NCI-H2171 treated with DMSO at 0.1 percent for 48 hours (cell line): ENCODE measurements around the gene TTR.

Experiments used
- DNase-seq: peaks from one replicate; lab custom pipeline; 2025; lab: John Stamatoyannopoulos, UW

TTR gene

GRCh38 chr18:31616586-31616985, 24.9 kb downstream of the TTR start:
- DNase-seq, result no peak

DNA sequence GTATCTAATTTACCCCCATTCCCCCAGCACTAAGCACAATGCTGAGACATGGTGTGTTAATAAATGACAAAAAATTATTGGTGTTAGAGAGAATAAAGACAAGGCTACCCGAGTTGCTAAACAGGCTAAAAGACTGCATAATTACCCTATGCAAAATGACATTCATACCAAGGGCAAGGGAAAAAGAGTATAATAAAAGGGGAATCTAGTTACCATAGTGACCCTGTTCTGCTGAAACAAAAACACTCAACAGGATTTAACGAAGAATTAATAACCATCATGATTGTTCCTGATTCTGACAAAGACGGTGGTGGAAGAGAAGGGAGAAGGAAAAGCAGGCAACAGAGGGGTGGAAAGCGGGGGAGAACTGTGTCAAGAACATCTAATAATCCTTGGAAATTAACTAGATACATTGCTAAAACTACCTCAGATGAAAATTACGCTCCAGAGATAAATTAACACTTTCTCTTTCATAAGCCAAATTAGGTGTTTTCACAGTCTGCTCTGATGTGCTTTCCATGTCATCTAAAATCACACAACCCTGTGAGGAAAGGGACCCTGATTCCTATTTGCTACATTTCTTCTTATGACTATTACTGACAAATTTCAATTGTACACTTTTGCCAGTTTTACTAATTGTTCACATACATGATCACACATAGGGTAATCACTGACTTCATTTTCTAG, 25.5 kb downstream of the TTR start:
- DNase-seq, result no peak

DNA sequence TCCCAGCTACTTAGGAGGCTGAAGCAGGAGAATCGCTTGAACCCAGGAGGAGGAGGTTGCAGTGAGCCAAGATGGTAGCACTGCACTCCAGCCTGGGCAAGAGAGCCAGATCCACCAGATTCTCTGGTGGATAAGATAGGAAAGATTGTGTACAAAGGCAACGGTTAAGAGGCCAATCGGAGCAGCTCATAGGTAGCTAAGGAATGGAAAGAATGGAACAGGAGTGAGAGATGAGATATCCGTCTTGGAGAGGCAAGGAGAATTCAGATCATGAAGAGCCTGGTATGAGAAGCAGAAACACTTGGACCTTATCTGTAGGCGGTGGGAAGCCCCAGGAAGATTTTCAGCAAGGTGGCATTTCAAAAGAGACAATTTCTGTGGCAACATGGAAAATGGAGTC, 27.1 kb downstream of the TTR start:
- no peak for DNase-seq

DNA sequence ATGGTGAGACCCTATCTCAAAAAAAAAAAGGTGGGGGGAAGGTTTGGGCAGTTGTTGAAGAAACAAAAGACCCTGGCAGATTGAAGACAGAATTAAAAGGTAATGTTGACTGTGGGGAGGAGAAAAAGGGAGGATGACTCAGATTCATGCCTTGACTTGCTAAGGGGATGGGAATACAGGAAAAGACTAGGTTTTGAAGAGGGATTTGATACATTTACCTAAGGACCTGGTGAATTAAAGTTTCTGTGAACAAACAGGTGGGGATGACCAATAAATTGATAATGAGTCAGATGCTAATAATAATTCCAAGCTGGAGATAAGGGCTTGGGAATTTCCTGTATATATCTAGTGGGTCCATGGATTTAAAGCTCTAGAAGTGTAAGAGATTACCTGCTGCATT, 27.6 kb downstream of the TTR start:
- no peak for DNase-seq

DNA sequence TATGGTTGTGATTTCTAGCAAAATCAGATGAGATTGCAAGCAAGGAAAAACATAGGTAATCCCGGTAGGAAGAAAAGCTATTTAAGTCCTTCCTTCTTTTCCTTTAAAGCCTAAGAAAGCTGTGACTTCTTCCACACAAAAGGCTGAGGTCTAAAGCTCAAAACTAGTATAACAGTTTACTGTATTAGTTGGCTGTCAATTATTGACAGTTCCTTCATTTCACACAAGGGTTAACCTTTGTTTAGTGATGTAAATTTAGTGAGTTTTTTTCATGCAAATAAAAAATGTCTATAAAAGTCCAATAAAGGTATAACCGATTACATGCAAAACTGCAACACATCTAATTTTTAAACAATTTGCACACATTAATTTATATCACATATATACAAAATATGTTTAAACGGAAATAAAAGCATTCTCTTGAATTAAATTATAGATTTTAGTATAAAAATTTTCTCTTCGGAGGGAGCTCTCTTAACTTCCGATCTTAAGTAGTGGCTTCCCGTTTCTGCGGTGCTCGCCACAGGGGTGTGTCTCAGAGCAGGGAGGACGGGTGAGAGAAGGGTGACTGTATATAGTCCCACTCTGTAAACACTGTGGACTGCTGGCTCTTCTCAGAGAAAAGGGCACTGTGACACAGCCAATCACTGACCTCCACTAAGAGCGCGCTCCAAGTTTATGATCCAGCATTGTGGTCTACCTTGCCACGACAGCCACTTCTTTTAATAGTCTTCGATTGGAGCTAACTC, 33.4 kb downstream of the TTR start:
- no peak for DNase-seq

GRCh38 chr18:31626409-31626808, 34.7 kb downstream of the TTR start:
- DNase-seq, result no peak

- DNase-seq, result no peak
These were observed 38.9 kb downstream of the TTR start for GRCh38 chr18:31630549-31630948.

- DNase-seq, result no peak
These were observed 39.8 kb downstream of the TTR start for GRCh38 chr18:31631526-31631925.

DNA sequence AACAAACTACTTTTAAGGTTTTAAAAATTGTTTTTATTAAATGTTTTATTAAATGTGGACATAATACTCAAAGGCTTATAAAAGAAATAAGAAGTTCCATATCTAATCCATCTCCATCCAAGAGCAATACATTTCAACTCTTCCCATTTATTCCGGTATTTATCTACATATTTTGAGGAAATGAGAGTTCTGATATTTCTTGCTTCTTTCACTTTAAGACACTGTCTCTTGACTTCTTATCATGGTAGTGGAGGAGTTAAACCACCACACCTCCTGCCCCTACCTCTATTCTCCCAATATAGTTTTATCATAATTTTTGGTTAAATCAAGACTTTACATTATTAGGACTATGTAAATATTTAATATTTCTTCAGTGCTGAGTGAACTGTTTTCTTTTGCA, 40.7 kb downstream of the TTR start:
- no peak for DNase-seq

- no peak for DNase-seq
These were observed 42.0 kb downstream of the TTR start for GRCh38 chr18:31633392-31634330.

GRCh38 chr18:31634331-31634713, 42.6 kb downstream of the TTR start:
- DNase-seq, result no peak

- no peak for DNase-seq
These were observed 44.7 kb downstream of the TTR start for GRCh38 chr18:31636387-31636786.

- no peak for DNase-seq
These were observed 45.8 kb downstream of the TTR start for GRCh38 chr18:31637445-31637844.

DNA sequence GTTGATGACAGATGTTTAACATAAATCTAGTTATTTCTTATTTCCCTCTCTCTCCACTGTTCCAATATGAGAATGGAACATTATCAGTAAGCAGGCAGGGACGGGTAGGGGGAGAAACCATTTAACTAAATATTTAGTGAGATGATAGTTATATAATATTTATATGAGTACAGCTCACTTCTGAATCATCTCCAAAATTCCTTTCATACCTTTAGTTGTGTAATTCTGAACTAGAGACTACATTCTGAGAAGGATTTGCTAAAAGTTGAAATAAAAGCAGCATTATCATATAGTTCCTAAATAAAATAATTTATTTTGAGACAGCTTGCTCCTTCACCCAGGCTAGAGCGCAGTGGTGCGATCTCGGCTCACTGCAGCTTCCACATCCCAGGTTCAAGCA, 51.3 kb downstream of the TTR start:
- DNase-seq, result no peak

GRCh38 chr18:31645411-31645810, 53.7 kb downstream of the TTR start:
- DNase-seq, result no peak

DNA sequence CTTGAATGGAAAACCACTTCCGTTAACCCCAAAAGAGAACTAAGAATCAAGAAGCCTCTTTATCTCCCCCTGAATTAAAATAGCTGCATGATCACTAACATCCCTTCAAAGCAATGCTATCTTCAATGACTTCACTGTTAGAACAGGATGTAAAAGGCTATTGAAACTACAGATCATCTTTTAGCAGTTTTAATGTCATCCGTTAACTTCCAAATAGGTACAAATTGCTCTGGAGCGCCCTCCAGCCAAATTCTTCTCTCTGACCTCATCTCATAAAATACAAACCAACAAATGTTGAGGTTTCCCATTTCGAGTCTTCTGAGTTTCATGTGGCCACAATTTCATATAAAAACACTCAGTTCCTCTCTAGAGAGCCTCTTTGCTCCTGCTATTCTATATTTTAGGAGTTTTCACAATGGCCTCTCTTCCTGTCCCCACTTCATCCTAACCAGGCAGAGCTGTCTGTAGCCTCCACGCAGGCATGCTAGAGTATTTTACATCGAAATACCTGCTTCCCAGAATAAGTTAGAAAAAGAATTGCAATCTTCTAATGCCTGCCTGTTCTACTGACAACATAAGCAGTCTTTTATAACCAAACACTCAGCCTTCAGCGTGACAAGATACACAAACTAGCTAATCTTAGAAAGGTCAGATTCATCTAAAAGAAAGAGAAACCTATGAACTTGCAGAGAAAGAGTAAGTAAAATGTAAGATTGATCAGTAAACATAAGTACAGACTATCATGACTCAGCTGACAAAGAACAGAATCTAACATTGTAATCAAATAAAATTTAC, 54.9 kb downstream of the TTR start:
- no peak for DNase-seq

- DNase-seq, result no peak
These were observed 55.6 kb downstream of the TTR start for GRCh38 chr18:31647127-31647753.
